Activated CD8-positive, alpha-beta T cell treated with anti-CD3 and anti-CD28 coated beads for 36 hours (primary cell): ENCODE results near the gene SLC25A43. TPM values are rescaled to one million over a fixed set of nuclear protein-coding genes. Genes with fewer than 3 reads are reported as not detected.

Experiments used
- ATAC-seq: fragments of 200-7000 bp; cut with Tn5 transposase; one replicate; pipeline ENCODE4 v1.10.0; 2021; ENCODE audit warnings: mild to moderate bottlenecking, moderate library complexity
- CTCF ChIA-PET: fragments of 350-600 bp; sonication (Branson Sonifier 250); formaldehyde crosslinking; loops from one replicate; lab custom pipeline; 2021; ENCODE audit warnings: antibody characterized with exemption; lab: Charles Lee
- POLR2A ChIA-PET: fragments of 350-600 bp; sonication (Branson Sonifier 250); formaldehyde crosslinking; loops from one replicate; lab custom pipeline; 2021; ENCODE audit warnings: antibody characterized with exemption; lab: Charles Lee
- DNase-seq: peaks from one replicate; pipeline ENCODE4 v3.0.0-alpha.2; 2020
- H3K27ac Mint-ChIP-seq: one replicate; pipeline ENCODE4 v1.8.0; 2021; ENCODE audit warnings: mild to moderate bottlenecking, mixed read lengths
- H3K27me3 Mint-ChIP-seq: one replicate; pipeline ENCODE4 v1.8.0; 2021; ENCODE audit warnings: mixed read lengths
- H3K36me3 Mint-ChIP-seq: one replicate; pipeline ENCODE4 v1.8.0; 2021; ENCODE audit warnings: low read depth, mixed read lengths
- H3K4me1 Mint-ChIP-seq: one replicate; pipeline ENCODE4 v1.8.0; 2021; ENCODE audit warnings: low read depth, mixed read lengths
- H3K4me3 Mint-ChIP-seq: one replicate; pipeline ENCODE4 v1.8.0; 2021; ENCODE audit warnings: mild to moderate bottlenecking, moderate library complexity, mixed read lengths
- H3K9me3 Mint-ChIP-seq: one replicate; pipeline ENCODE4 v1.8.0; 2021; ENCODE audit warnings: mixed read lengths
- CTCF ChIP-seq: fragments of 200-600 bp; IDR thresholded peaks from one replicate; pipeline ENCODE4 v1.8.0; 2022; ENCODE audit warnings: antibody characterized with exemption, mild to moderate bottlenecking
- intact Hi-C: fragments of 100-400 bp; cut with micrococcal nuclease; formaldehyde crosslinking; loops from one replicate; pipeline ENCODE4 v1.10.0; 2022
- total RNA-seq, 2 experiments: library from RNA; stranded (reverse); gene quantifications; one replicate each; pipeline ENCODE4 v1.2.3, GENCODE V29; 2021

Gene SLC25A43
- total RNA-seq, 2 experiments from 2014 or later = 5.3 to 5.6 TPM

GRCh38 chrX:119406776-119407175 lies 7.6 kb downstream of the SLC25A43 start:
- Mint-ChIP-seq H3K4me3 (no peak overlapping the region), H3K36me3 (peaks cover 3% of the 10 kb centered on the region), H3K27ac (no peak overlapping the region), H3K4me1 (peaks cover 4% of the 10 kb centered on the region), H3K27me3 (no peaks in the 10 kb centered on the region), H3K9me3 (no peaks in the 10 kb centered on the region)
- DNase-seq = no peak
- intact Hi-C loops = no loop called here
- POLR2A ChIA-PET = no interaction called here
- no peak for TF ChIP-seq CTCF
- ATAC-seq = no peak
- CTCF ChIA-PET = no interaction called here

GRCh38 chrX:119407681-119408080 lies 8.5 kb downstream of the SLC25A43 start:
- no peak for DNase-seq
- intact Hi-C loops = no loop called here

GRCh38 chrX:119410027-119410819 lies 11.1 kb downstream of the SLC25A43 start:
- intact Hi-C loops = no loop called here
- H3K36me3 Mint-ChIP-seq = peaks cover 3% of the 10 kb centered on the region
- no peak overlapping the region for H3K27ac Mint-ChIP-seq
- POLR2A ChIA-PET = no interaction called here
- H3K27me3 Mint-ChIP-seq = no peaks in the 10 kb centered on the region
- no peak overlapping the region for H3K4me3 Mint-ChIP-seq
- TF ChIP-seq CTCF = no peak
- DNase-seq (no peak), ATAC-seq (no peak)
- no peaks in the 10 kb centered on the region for H3K4me1 Mint-ChIP-seq
- H3K9me3 Mint-ChIP-seq = no peaks in the 10 kb centered on the region
- CTCF ChIA-PET = no interaction called here

More at GRCh38 chrX:119407681-119408080, 8.5 kb downstream of the SLC25A43 start:
- no peaks in the 10 kb centered on the region for H3K27me3 Mint-ChIP-seq
- no peak overlapping the region for H3K4me3 Mint-ChIP-seq
- H3K9me3 Mint-ChIP-seq = no peaks in the 10 kb centered on the region
- ATAC-seq = no peak
- no peak overlapping the region for H3K27ac Mint-ChIP-seq
- ChIA-PET CTCF (no interaction called here), POLR2A (no interaction called here)
- H3K36me3 Mint-ChIP-seq = peaks cover 3% of the 10 kb centered on the region
- TF ChIP-seq CTCF = no peak
- no peaks in the 10 kb centered on the region for H3K4me1 Mint-ChIP-seq

GRCh38 chrX:119410854-119411253 lies 11.7 kb downstream of the SLC25A43 start:
- no peaks in the 10 kb centered on the region for H3K27me3 Mint-ChIP-seq
- H3K9me3 Mint-ChIP-seq = no peaks in the 10 kb centered on the region
- DNase-seq (no peak), ATAC-seq (no peak)
- ChIA-PET CTCF (no interaction called here), POLR2A (no interaction called here)
- intact Hi-C loops = no loop called here
- TF ChIP-seq CTCF = no peak
- no peaks in the 10 kb centered on the region for H3K4me1 Mint-ChIP-seq
- no peak overlapping the region for H3K27ac Mint-ChIP-seq
- H3K4me3 Mint-ChIP-seq = no peak overlapping the region
- H3K36me3 Mint-ChIP-seq = peaks cover 3% of the 10 kb centered on the region

GRCh38 chrX:119411959-119412358 lies 12.8 kb downstream of the SLC25A43 start:
- DNase-seq (no peak), ATAC-seq (no peak)
- no peak for TF ChIP-seq CTCF
- ChIA-PET CTCF (no interaction called here), POLR2A (interaction anchor here (1.0 kb wide), 1 partner anchor 12 kb away, joined by 3 read pairs; no protein-coding TSS in a partner anchor)
- H3K36me3 Mint-ChIP-seq = peaks cover 3% of the 10 kb centered on the region
- intact Hi-C loops = no loop called here
- no peaks in the 10 kb centered on the region for H3K27me3 Mint-ChIP-seq
- no peaks in the 10 kb centered on the region for H3K9me3 Mint-ChIP-seq
- no peaks in the 10 kb centered on the region for H3K4me1 Mint-ChIP-seq
- H3K4me3 Mint-ChIP-seq = no peak overlapping the region
- H3K27ac Mint-ChIP-seq = no peak overlapping the region
